ENCODE results near the gene TRIM5. TPM values are rescaled to one million over a fixed set of nuclear protein-coding genes. Genes with fewer than 3 reads are reported as not detected.

Gene TRIM5
- total and polyA plus RNA-seq, 9 of the 15 experiments (the other 6 are each of a cell fraction or from before 2014, with no cell fraction given) = 7.7 to 20.8 (median 15.0) TPM

- DNase-seq (ENCODE audit: extremely low read depth in 1 of 4, low spot score in 3 of 4) (no peak), FAIRE-seq (no peak), ATAC-seq (peak; percentile 18)
- no peak for TF ChIP-seq ATF4 (CRISPR knock-in tag; IDR thresholded peaks at IDR 0.05)
- TF ChIP-seq ZBTB40 (IDR thresholded peaks at IDR 0.05) = 0 out of 2 replicates have a peak, but pooled peaks have one; percentile 36
- no peak for TF ChIP-seq ZBTB40 (CRISPR knock-in tag; IDR thresholded peaks at IDR 0.05)
- no peak for TF ChIP-seq CREB1 (IDR thresholded peaks at IDR 0.05)
- no peak for TF ChIP-seq CREB1 (CRISPR knock-in tag; IDR thresholded peaks at IDR 0.05)
- no peak for TF ChIP-seq KHSRP (IDR thresholded peaks at IDR 0.05)
- TF ChIP-seq CSDE1 (IDR thresholded peaks at IDR 0.05) = 0 out of 4 replicates have a peak, but pooled peaks of 1 of the 2 experiments have one; percentile 7
- H3K27ac ChIP-seq (ENCODE audit: extremely low read depth, low read depth, low read length) = peak overlapping the region; percentile 89
- POLR2A ChIA-PET = interaction anchor here (0.5 to 2.1 kb wide), 11 partner anchors 13 to 393 kb away, joined by 3 to 12 read pairs (median 4); no protein-coding TSS in a partner anchor
- intact Hi-C loops (cut with micrococcal nuclease) (loop anchor here (1.0 kb wide), 2 partner anchors 124 to 207 kb away; partner anchors contain the start of gene OR52N2), in situ Hi-C loops (cut with MboI) (no loop called here)
- no TSS peak for BruUV-seq (replicated peaks)
- H3K27me3 ChIP-seq (ENCODE audit: control insufficient read depth in 2 of 2, insufficient read depth in 2 of 2, low read length in 2 of 2) = no peaks in the 10 kb centered on the region
- H4K20me1 ChIP-seq (replicated peaks; ENCODE audit: control insufficient read depth, insufficient read depth, low read length) = no peaks in the 10 kb centered on the region
- peak overlapping the region; percentile 86 for H3K4me2 ChIP-seq (ENCODE audit: insufficient read depth, low read length)
- no peaks in the 10 kb centered on the region for H3K9me3 ChIP-seq (replicated peaks; ENCODE audit: control insufficient read depth, insufficient read depth, low read depth, low read length)
- peaks cover 4% of the 10 kb centered on the region; the same call in 2 of the 3 replicates for H3K79me2 ChIP-seq (ENCODE audit: control insufficient read depth, insufficient read depth, low read length)
- peak overlapping the region; percentile 73 to 75; a peak in 3 of 4 replicates for H3K9ac ChIP-seq (ENCODE audit: insufficient read depth in 1 of 2, low read depth in 2 of 2, low read length in 2 of 2)
- no peaks in the 10 kb centered on the region for H3K9me1 ChIP-seq (ENCODE audit: control insufficient read depth, insufficient read depth, low read length)
- H3K4me3 ChIP-seq = peak overlapping the region; percentile 45
- WGBS (ENCODE audit: insufficient coverage, low coverage, missing lambda C conversion rate) = 47% methylated on average over 4 of the region's 8 CpGs
- no peaks in the 10 kb centered on the region; a peak in 1 of 5 replicates for H3K4me1 ChIP-seq (replicated peaks in 1 of 2; ENCODE audit: control insufficient read depth in 2 of 2, insufficient read depth in 2 of 2, low read length in 2 of 2)
- 0 out of 3 replicates have a peak, but pooled peaks cover 3% of the 10 kb centered on the region for H3K36me3 ChIP-seq (ENCODE audit: control insufficient read depth, insufficient read depth, low read length)
- H2AFZ ChIP-seq (ENCODE audit: low read depth, low read length) = peak overlapping the region; percentile 96
- CTCF ChIA-PET (ENCODE audit: low intra/inter-chr PET ratio) = interaction anchor here (0.9 to 1.8 kb wide), 3 partner anchors 28 to 207 kb away, joined by 3 to 7 read pairs (median 5); no protein-coding TSS in a partner anchor
Observed at GRCh38 chr11:5684036-5684645, 733 bp downstream of the TRIM5 start.

Measured in K562 (cell line).